ENCODE measurements around the gene SLC16A3. TPM values are rescaled to one million over a fixed set of nuclear protein-coding genes. Genes with fewer than 3 reads are reported as not detected.

Gene SLC16A3
- total and polyA plus RNA-seq, 9 of the 15 experiments (the other 6 are each of a cell fraction or from before 2014, with no cell fraction given), result 0.11 to 5.4 (median 1.2) TPM; not detected in 2

DNA sequence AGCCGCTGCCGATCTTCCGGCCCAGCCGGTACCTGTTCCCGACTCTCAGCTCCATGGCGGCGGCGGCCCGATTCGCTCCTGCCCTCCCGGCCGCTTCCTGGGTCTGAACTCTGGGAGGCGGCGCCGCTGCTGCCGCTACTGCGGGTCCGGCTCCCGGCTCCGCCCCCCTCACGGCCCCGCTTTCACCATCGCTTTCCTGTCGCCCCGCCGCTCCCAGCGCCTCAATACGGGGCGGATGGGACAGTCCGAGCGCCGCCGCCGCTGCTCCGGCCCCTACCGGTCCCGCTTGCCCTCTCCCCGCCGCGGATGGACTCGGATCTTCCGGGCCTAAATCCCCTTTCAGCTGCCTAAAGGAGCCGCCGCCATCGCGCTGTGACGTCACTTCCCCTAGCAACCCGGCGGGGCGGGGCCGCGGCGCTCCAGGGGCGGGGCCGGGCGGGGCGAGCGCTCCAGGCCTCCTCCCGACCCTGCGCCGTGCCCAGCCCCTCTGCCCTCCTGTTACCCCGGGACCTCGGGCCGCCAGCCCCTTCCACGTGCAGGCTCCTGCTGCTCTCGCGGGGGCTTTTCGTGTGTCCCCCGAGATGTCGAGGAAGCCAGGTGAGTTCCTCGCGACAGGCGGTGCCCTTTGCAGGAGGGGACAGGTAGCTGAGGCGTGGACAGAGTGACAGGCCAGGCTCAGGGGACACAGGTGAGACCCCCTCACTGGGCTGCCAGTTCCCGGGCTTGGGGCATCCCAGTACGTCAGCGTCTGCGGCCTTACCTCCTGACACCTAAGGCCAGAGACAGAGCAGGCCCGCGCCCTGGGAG lies 44.7 kb downstream of the SLC16A3 start, which contains the start of gene CSNK1D (continued):
- TF ChIP-seq PRPF4 (IDR thresholded peaks at IDR 0.05; ENCODE audit: insufficient read depth, low read depth, low read length, poor library complexity, severe bottlenecking), result peak; percentile 8
- peak; percentile 82; the same call in 1 of the 2 replicates for TF ChIP-seq NFRKB (IDR thresholded peaks at IDR 0.05; ENCODE audit: low read depth)
- TF ChIP-seq CTBP1 (IDR thresholded peaks at IDR 0.05; ENCODE audit: borderline replicate concordance), result peak; percentile 70
- peak; percentile 77 for TF ChIP-seq U2AF1 (optimal IDR thresholded peaks at IDR 0.05; ENCODE audit: low read depth, low read length)
- no peak for TF ChIP-seq ZNF224 (CRISPR knock-in tag; IDR thresholded peaks at IDR 0.05)
- no peak for TF ChIP-seq TCF7 (IDR thresholded peaks at IDR 0.05; ENCODE audit: borderline replicate concordance)
- peak; percentile 76 for TF ChIP-seq LCOR (CRISPR knock-in tag; IDR thresholded peaks at IDR 0.05)
- TF ChIP-seq RNF2 (IDR thresholded peaks at IDR 0.05), result peak; percentile 39; the same call in 1 of the 2 replicates
- TF ChIP-seq KLF16 (IDR thresholded peaks at IDR 0.05), result no peak
- TF ChIP-seq, protein P1, sequence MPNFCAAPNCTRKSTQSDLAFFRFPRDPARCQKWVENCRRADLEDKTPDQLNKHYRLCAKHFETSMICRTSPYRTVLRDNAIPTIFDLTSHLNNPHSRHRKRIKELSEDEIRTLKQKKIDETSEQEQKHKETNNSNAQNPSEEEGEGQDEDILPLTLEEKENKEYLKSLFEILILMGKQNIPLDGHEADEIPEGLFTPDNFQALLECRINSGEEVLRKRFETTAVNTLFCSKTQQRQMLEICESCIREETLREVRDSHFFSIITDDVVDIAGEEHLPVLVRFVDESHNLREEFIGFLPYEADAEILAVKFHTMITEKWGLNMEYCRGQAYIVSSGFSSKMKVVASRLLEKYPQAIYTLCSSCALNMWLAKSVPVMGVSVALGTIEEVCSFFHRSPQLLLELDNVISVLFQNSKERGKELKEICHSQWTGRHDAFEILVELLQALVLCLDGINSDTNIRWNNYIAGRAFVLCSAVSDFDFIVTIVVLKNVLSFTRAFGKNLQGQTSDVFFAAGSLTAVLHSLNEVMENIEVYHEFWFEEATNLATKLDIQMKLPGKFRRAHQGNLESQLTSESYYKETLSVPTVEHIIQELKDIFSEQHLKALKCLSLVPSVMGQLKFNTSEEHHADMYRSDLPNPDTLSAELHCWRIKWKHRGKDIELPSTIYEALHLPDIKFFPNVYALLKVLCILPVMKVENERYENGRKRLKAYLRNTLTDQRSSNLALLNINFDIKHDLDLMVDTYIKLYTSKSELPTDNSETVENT (CRISPR knock-in tag; IDR thresholded peaks at IDR 0.05), result peak; percentile 43; the same call in 1 of the 2 replicates
- peak; percentile 87 for TF ChIP-seq RB1 (IDR thresholded peaks at IDR 0.05; ENCODE audit: low read depth)
- TF ChIP-seq, protein P2, sequence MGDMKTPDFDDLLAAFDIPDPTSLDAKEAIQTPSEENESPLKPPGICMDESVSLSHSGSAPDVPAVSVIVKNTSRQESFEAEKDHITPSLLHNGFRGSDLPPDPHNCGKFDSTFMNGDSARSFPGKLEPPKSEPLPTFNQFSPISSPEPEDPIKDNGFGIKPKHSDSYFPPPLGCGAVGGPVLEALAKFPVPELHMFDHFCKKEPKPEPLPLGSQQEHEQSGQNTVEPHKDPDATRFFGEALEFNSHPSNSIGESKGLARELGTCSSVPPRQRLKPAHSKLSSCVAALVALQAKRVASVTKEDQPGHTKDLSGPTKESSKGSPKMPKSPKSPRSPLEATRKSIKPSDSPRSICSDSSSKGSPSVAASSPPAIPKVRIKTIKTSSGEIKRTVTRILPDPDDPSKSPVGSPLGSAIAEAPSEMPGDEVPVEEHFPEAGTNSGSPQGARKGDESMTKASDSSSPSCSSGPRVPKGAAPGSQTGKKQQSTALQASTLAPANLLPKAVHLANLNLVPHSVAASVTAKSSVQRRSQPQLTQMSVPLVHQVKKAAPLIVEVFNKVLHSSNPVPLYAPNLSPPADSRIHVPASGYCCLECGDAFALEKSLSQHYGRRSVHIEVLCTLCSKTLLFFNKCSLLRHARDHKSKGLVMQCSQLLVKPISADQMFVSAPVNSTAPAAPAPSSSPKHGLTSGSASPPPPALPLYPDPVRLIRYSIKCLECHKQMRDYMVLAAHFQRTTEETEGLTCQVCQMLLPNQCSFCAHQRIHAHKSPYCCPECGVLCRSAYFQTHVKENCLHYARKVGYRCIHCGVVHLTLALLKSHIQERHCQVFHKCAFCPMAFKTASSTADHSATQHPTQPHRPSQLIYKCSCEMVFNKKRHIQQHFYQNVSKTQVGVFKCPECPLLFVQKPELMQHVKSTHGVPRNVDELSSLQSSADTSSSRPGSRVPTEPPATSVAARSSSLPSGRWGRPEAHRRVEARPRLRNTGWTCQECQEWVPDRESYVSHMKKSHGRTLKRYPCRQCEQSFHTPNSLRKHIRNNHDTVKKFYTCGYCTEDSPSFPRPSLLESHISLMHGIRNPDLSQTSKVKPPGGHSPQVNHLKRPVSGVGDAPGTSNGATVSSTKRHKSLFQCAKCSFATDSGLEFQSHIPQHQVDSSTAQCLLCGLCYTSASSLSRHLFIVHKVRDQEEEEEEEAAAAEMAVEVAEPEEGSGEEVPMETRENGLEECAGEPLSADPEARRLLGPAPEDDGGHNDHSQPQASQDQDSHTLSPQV (IDR thresholded peaks at IDR 0.05), result 0 out of 2 replicates have a peak, but pooled peaks have one; percentile 36
- peak; percentile 36; the same call in 1 of the 2 replicates for TF ChIP-seq KLF6 (CRISPR knock-in tag; IDR thresholded peaks at IDR 0.05; ENCODE audit: borderline replicate concordance)
- no peak for TF ChIP-seq TEAD2 (tag; IDR thresholded peaks at IDR 0.05)
- 0 out of 2 replicates have a peak, but pooled peaks have one; percentile 59 for TF ChIP-seq HDAC8 (tag; IDR thresholded peaks at IDR 0.05)
- TF ChIP-seq NONO (IDR thresholded peaks at IDR 0.05; ENCODE audit: low read depth in 2 of 2, low read length in 1 of 2), result peak in 1 of 2 experiments; percentile 87; a peak in 1 of 4 replicates
- TF ChIP-seq ZKSCAN3 (CRISPR knock-in tag; IDR thresholded peaks at IDR 0.05), result no peak
- TF ChIP-seq, protein P3, sequence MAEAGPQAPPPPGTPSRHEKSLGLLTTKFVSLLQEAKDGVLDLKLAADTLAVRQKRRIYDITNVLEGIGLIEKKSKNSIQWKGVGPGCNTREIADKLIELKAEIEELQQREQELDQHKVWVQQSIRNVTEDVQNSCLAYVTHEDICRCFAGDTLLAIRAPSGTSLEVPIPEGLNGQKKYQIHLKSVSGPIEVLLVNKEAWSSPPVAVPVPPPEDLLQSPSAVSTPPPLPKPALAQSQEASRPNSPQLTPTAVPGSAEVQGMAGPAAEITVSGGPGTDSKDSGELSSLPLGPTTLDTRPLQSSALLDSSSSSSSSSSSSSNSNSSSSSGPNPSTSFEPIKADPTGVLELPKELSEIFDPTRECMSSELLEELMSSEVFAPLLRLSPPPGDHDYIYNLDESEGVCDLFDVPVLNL (CRISPR knock-in tag; IDR thresholded peaks at IDR 0.05; ENCODE audit: low read depth), result no peak
- TF ChIP-seq, protein P4, sequence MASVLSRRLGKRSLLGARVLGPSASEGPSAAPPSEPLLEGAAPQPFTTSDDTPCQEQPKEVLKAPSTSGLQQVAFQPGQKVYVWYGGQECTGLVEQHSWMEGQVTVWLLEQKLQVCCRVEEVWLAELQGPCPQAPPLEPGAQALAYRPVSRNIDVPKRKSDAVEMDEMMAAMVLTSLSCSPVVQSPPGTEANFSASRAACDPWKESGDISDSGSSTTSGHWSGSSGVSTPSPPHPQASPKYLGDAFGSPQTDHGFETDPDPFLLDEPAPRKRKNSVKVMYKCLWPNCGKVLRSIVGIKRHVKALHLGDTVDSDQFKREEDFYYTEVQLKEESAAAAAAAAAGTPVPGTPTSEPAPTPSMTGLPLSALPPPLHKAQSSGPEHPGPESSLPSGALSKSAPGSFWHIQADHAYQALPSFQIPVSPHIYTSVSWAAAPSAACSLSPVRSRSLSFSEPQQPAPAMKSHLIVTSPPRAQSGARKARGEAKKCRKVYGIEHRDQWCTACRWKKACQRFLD (CRISPR knock-in tag; IDR thresholded peaks at IDR 0.05), result peak; percentile 46; the same call in 1 of the 2 replicates
